ENCODE results near the gene APOLD1. TPM values are rescaled to one million over a fixed set of nuclear protein-coding genes. Genes with fewer than 3 reads are reported as not detected.
"Not testable (repeated sequence)": the region's sequence is repeated elsewhere in the genome, so short reads cannot be mapped to it uniquely, and the experiment has no call there.

Gene APOLD1
- total RNA-seq = 19.7 TPM
- long read RNA-seq, full-length matches to known transcripts = 13 of 21 reads
- long read RNA-seq, partial matches to known transcripts = 7 of 21 reads
- long read RNA-seq, other reads (novel, unspliced or antisense) = 1 of 21 reads

- intact Hi-C loops (cut with DNase I) = loop anchor here (5.0 to 10.0 kb wide), 2 partner anchors 202 to 320 kb away; partner anchors contain the start of gene GSG1
- ATAC-seq (peak; percentile 17), DNase-seq (ENCODE audit: missing footprints) (no peak)
Measured at GRCh38 chr12:12784911-12785814, at the start of gene APOLD1. APOLD1 (plus strand) TSS chr12:12785659; CDS start chr12:12785692, 33 bp downstream.

DNA sequence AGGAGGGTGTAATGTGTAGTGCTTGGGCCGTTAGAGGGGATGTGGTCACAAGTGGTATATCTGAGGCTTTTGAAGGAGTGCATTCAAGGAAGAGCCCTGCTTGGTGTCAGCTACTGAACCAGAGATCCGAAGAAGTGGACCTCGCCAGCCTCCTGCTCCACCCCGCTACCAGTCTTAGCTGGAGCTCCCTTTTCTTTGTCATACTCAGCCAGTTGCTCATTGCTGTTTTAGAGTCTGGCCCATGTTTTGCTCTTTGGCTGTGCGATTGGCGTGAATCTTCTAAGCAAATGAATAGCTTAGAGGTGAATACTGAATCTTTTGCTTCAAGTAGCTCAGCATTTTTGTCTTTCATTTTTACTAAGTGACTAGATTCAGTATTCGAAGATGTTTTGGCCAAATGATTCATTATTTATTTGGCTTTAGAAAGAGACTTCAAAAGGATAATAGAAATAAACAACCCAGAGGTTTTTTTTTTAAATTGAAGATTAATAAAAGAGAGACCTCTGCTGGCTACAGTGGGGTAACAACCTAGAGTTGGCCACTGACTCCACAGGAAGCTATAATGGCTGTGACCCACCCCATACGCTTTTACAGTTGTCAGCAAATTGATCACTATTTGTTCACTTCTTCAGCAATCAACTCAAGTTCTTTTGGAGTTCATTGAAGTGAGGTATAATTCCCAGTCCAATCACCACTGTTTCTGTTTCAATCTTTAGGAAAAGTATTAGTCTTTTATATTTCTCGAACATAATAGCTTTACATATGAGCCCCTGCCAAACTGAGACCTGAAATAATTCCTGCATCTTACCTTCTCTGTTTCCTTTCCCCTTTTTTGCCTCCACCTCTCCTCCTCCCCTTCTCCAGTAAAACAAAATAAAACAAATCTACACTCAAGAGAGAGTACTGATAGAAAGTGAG, 48.4 kb upstream of the APOLD1 start:
- intact Hi-C loops (cut with DNase I) = no loop called here
- ATAC-seq (peak; percentile 78), DNase-seq (ENCODE audit: missing footprints) (no peak)

DNA sequence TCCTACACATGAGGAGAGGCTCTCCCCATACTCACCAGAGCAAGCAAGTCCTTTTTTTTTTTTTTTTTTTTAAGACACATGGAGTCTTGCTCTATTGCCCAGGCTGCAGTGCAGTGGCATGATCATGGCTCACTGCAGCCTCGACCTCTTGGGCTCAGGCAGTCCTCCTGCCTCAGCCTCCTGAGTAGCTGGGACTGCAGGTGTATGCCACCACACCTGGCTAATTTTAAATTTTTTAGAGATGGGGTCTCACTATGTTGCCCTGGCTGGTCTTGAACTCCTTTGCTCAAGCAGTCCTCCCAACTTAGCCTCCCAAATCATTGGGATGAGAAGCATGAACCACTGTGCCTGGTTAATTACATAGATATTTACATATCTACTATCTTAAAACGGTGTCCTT, 47.3 kb upstream of the APOLD1 start:
- intact Hi-C loops (cut with DNase I); ATAC-seq; DNase-seq (ENCODE audit: missing footprints): not testable (repeated sequence)

GRCh38 chr12:12741660-12742059, 43.8 kb upstream of the APOLD1 start:
- intact Hi-C loops (cut with DNase I) = loop anchor here (5.0 kb wide), 1 partner anchor 36 kb away; no protein-coding TSS in a partner anchor
- ATAC-seq (no peak), DNase-seq (ENCODE audit: missing footprints) (no peak)

GRCh38 chr12:12744546-12745305, 40.7 kb upstream of the APOLD1 start:
- no peak for ATAC-seq
- no peak for DNase-seq (ENCODE audit: missing footprints)
- intact Hi-C loops (cut with DNase I) = loop anchor here (5.0 kb wide), 1 partner anchor 33 kb away; no protein-coding TSS in a partner anchor

DNA sequence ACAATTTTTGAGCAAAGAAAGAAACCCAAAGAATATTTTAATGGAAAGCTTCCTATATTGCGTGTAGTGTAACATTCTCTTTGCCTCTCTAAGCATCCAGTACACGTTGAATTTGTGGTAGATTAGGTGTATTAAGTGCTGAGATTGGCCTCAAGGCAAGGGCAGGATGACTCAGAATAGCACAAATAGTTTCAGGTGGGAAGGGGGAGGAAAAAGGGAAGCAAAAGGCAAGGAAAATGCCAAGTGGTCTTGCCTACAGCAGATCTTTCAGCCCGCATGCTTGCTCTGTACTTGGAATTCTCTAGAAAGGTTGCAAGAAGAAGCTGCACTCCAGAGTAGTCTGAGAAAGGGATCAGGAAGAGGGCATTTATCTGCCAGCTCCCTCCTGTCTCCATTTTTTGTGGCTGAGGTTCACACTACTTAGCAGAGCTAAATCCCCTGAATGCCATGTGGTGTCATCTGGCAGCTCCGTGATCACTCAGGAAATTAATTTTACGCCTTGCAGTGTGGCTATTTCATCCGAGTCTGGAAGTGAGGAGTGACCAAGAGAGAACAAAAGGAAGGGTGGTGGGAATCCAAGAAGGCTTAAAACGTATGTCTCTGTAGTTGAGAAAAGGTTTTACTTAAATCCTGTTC, 39.8 kb upstream of the APOLD1 start:
- intact Hi-C loops (cut with DNase I) = no loop called here
- no peak for DNase-seq (ENCODE audit: missing footprints)
- no peak for ATAC-seq

GRCh38 chr12:12747278-12747677, 38.2 kb upstream of the APOLD1 start:
- intact Hi-C loops (cut with DNase I) = no loop called here
- DNase-seq (ENCODE audit: missing footprints) = no peak
- no peak for ATAC-seq

DNA sequence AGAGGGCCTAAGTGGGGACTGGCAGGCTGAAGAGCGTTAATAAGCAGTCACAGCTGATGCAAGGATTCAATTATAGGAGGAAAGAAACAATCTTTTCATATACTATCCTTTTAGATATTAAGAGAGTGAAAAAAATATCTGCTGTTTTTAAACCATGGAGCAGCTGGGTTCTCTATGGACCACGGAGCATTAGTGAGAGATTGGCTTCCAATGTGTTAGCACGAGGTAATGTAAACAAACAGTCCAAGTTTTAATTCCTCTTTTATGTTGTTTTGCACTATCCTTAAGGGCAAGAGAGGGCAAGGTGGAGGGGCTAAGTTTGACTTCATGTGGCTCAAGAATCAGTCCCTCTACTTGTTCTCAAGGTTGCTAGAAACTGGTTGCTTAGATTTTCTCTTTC, 37.4 kb upstream of the APOLD1 start:
- intact Hi-C loops (cut with DNase I) = no loop called here
- ATAC-seq (no peak), DNase-seq (ENCODE audit: missing footprints) (no peak)

GRCh38 chr12:12749433-12749832, 36.0 kb upstream of the APOLD1 start:
- no peak for DNase-seq (ENCODE audit: missing footprints)
- intact Hi-C loops (cut with DNase I) = no loop called here
- no peak for ATAC-seq

DNA sequence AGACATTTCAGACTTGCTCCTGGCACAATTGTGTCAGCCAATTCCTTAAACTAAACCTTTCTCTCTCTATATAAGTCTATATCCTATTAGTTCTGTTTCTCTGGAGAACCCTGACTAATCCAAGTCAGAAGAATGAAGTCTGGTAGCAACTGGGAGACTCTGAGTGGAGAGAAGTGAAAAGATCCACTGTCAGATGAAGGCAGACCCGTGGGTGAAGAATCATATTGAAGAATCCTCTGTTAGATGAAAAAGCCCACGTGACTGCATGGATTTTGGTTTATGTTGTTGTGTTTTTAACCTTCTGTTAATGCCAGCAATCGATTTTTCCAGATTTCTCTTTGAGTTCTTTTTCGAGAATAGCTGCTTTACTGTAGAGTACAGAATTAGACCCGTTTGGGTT, 29.5 kb upstream of the APOLD1 start:
- no peak for DNase-seq (ENCODE audit: missing footprints)
- ATAC-seq = no peak
- intact Hi-C loops (cut with DNase I) = no loop called here

- DNase-seq (ENCODE audit: missing footprints) (no peak), ATAC-seq (no peak)
- intact Hi-C loops (cut with DNase I) = no loop called here
Measured at GRCh38 chr12:12757121-12757520, 28.3 kb upstream of the APOLD1 start.

DNA sequence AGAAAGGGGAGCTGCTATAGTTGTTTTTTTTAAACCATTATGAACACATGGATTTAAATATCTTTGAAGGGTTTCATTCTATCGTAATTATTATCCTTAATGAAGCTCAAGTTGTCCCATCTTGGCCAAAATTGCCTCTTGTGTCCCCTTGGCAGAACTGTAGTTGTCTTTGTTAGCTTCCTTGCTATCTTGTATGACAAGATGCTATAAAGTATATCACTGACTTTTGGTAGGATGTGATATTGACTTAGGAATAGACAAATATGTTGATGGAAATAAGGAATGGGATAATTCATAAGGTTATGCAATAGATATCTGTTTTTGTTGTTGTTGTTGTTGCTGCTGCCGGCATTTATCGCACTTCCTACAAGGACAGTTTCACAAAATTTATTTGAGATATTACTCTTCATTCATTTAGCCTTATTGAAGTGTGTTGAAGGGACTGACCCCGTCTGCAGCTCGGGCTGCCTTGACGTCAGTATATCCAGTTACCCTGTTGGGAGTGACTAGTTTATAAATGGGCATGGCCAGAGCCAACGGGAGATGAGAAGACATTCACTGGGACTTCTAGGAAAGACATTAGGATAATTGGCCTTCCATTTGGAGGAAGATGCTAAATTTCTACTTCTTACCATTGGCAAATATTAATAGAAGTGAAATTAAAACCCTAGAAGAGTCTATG, 26.1 kb upstream of the APOLD1 start:
- DNase-seq (ENCODE audit: missing footprints) = no peak
- ATAC-seq = no peak
- intact Hi-C loops (cut with DNase I) = no loop called here

- intact Hi-C loops (cut with DNase I) = no loop called here
- no peak for ATAC-seq
Measured at GRCh38 chr12:12764824-12765223, 20.6 kb upstream of the APOLD1 start.

GRCh38 chr12:12770262-12770661, 15.2 kb upstream of the APOLD1 start:
- DNase-seq (ENCODE audit: missing footprints) = no peak
- ATAC-seq = no peak
- intact Hi-C loops (cut with DNase I) = no loop called here

More at GRCh38 chr12:12764824-12765223, 20.6 kb upstream of the APOLD1 start:
- no peak for DNase-seq (ENCODE audit: missing footprints)

GRCh38 chr12:12774791-12775190, 10.7 kb upstream of the APOLD1 start:
- intact Hi-C loops (cut with DNase I) = loop anchor here (5.0 kb wide), 1 partner anchor 32 kb away; no protein-coding TSS in a partner anchor
- DNase-seq (ENCODE audit: missing footprints) (no peak), ATAC-seq (no peak)

GRCh38 chr12:12776261-12776660, 9.2 kb upstream of the APOLD1 start:
- ATAC-seq = no peak
- DNase-seq (ENCODE audit: missing footprints) = no peak

GRCh38 chr12:12777092-12777491, 8.4 kb upstream of the APOLD1 start:
- intact Hi-C loops (cut with DNase I) = loop anchor here (5.0 kb wide), 1 partner anchor 35 kb away; no protein-coding TSS in a partner anchor
- no peak for DNase-seq (ENCODE audit: missing footprints)
- no peak for ATAC-seq

More at GRCh38 chr12:12776261-12776660, 9.2 kb upstream of the APOLD1 start:
- intact Hi-C loops (cut with DNase I) = loop anchor here (5.0 kb wide), 1 partner anchor 34 kb away; no protein-coding TSS in a partner anchor

Data from Right ventricle myocardium inferior (tissue), 1 donor.